GM19467 (cell line): Measurements from ENCODE around the gene HYAL1.
A peak's percentile ranks its signal among the peaks of the same experiment; 100 is the strongest.
"Not testable (repeated sequence)": the region's sequence is repeated elsewhere in the genome, so short reads cannot be mapped to it uniquely, and the experiment has no call there.

ENCODE experiments used
- ATAC-seq: cut with Tn5 transposase; IDR thresholded peaks from one replicate; pipeline ENCODE4 v1.9.1; 2021; ENCODE audit warnings: mild to moderate bottlenecking, moderate library complexity; ENCODE audit not compliant: unreplicated experiment

The HYAL1 gene

DNA sequence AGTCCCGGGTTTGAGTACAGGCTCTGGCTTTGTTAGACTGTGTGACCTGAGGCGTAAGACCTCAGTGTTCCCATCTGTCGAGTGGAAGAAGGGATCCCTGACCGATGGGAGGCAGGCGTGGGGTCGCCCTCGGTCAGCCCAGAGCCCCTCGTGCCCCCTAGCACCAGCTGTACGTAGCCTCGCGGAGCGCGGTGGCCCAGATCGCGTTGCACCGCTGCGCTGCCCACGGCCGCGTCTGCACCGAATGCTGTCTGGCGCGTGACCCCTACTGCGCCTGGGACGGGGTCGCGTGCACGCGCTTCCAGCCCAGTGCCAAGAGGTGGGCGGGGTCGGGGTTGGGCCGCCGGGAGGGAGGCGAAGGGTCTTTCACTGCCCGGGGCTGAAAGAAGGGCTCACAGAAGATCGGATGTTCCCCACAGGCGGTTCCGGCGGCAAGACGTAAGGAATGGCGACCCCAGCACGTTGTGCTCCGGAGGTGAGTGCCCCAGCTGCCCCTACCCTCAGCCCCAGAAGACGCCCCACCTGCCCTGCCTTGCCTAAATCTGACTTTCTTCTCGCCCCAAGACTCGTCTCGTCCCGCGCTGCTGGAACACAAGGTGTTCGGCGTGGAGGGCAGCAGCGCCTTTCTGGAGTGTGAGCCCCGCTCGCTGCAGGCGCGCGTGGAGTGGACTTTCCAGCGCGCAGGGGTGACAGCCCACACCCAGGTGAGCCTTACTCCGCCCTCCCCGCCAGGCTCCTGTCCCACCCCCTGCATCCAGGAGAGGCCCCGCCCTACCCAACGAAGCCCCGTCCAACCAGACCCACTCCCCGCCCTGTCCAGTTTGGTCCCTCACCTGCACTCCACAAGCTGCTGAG lies 28.0 kb downstream of the HYAL1 start:
- no peak for ATAC-seq

- ATAC-seq: no peak
These were observed 28.8 kb downstream of the HYAL1 start for GRCh38 chr3:50274371-50275104.

GRCh38 chr3:50273689-50274065 lies 29.7 kb downstream of the HYAL1 start:
- ATAC-seq: no peak

DNA sequence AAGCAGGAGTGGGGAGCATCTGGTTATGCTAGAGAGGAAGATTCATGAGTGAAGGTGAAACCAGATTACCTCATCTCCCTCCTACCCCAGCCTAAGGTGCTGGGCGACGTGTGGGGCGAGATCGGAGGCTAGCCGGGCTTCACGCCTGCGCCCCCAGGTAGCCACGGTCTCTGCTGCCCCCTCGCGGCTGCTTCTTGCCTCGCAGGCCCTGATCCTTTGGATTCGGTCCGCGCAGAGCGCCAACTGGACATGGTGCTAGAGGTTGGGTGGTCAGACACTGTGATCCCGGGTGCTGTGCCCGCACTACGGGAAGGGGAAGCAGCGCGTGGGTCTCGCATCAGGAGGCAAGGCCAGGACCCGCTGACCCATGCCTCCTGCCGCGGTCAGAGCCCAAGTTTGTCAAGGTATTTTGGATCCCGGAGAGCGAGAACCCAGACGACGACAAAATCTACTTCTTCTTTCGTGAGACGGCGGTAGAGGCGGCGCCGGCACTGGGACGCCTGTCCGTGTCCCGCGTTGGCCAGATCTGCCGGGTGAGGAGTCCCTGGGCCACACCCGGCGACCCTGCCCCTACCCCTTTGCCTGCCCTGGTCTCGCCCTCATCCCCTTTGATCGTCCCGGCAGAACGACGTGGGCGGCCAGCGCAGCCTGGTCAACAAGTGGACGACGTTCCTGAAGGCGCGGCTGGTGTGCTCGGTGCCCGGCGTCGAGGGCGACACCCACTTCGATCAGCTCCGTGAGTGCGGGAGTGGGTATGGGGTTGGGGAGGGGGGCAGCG lies 30.3 kb downstream of the HYAL1 start:
- peak; percentile 66 for ATAC-seq

- ATAC-seq: not testable (repeated sequence)
These were observed 30.9 kb downstream of the HYAL1 start for GRCh38 chr3:50272538-50272910.

DNA sequence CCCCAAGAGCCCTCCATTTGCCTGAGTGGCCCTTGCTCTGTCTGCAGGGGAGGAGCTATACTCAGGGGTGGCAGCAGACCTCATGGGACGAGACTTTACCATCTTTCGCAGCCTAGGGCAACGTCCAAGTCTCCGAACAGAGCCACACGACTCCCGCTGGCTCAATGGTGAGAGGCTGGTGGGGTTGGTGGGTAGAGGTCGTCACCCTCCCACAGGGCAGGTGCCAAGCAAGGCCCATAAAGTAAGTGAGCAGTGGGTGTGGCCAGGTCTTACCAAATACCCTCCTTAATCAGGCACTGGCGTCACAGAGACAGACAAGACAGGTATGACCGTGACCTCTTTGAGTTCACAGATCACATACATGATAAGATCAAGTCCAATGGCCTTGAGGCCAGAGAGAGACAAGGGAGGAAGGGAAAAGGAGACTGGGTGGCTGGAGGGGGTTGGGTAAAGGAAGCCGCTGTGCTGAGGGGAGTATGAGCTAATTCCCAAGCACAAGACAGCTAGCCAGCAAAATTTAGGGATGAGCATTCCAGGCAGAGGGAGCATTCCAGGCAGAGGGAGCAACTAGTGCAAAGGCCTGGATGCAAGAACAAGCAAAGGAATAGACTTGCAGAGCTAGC lies 31.9 kb downstream of the HYAL1 start:
- no peak for ATAC-seq

DNA sequence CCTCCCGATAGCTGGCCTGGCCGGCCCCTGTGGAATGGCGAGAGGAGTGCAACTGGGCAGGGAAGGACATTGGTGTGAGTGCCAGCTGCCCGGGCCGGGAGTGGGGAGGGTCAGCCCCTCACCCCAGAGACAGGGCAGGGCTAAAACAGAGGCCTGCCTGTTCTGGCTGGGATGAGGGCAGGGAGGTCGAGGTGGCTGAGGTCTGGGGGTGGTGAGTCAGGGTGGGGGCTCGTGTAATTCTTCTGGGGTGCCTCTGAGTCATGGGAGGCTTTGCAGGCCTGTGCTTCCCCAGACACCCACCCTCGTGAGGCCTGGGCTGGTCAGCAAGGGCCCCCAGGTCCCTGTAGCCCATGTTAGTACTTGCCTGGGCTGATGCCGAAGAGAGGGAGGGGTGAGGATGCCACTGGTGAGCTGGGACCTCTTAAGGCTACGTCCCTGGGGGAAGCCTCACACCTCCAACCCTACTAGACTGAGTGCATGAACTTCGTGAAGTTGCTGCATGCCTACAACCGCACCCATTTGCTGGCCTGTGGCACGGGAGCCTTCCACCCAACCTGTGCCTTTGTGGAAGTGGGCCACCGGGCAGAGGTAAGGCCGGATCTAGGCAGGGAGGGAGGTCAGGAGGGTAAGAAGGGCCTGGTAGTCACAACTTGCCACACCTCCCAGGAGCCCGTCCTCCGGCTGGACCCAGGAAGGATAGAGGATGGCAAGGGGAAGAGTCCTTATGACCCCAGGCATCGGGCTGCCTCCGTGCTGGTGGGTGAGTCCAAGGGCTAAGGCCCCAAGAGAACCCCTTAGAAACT lies 32.8 kb downstream of the HYAL1 start:
- ATAC-seq: no peak

DNA sequence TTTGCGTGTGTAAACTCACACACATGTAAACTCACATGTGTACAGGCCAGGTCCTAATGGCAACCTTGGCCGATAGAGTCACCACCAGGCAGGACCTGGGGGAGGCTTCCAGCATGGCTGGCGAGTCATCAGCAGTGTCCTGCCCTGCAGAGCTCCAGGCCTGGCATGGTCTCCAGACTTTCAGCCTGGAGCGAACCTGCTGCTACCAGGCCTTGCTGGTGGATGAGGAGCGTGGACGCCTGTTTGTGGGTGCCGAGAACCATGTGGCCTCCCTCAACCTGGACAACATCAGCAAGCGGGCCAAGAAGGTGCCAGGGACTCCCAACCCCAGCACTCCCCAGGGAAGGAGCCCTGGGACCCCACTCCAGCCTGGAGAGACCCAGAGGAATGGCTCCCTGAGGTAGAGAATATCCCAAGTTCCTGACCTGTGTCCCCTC lies 33.4 kb downstream of the HYAL1 start:
- no peak for ATAC-seq

- no peak for ATAC-seq
These were observed 33.9 kb downstream of the HYAL1 start for GRCh38 chr3:50269460-50269859.

- ATAC-seq: no peak
These were observed 34.5 kb downstream of the HYAL1 start, which contains the start of gene SEMA3B for GRCh38 chr3:50268703-50269451. TSS of gene SEMA3B (plus strand) at chr3:50269147. CDS start at chr3:50269241, 94 bp downstream.

DNA sequence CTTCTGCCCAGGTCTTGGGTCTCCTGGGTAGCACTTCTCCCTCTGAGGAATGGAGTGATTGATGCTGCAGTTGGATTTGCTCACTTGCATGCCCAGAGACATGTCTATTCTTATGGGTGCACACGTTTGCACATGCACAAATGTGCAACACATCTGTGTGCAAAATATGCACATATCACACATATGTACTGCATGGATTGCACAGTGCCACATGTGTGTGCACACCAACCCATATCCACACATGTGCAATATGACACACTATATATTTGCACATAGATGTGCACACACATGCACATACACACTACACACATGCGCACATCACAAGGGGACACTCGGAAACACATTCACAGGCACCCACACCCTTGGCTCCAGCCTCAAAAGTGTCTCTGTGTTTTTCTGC lies 35.1 kb downstream of the HYAL1 start:
- no peak for ATAC-seq

DNA sequence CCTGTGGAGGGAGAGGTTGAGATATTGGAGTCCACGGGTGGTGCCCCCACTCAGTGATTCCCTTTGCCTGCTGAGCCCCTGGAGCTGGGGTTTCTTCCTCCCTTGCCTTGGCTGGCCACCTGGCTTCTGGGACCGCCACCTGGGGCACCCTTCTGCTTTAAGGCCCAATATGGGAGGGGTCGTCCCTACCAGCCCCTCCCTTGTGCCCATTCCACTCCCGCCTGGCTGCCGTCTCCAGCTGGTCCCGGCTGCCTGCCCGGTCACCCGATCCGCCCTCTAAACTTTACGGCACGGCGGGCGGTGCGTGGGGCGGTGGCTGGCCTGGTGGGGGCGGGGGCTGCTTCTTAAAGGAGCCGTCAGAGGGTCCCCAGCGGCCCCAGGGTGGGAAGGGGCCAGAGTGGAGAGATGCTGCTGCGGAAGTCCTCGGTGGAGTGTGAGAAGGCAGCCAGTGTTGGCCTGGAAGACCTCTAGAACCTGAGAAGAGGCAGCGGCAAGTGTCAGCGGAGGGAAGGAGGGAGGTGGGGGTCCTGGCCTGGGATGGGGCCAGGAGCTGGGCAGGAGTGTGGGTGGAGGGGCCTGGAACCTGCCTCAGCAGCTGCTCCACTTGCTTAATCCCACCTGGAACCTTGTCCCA lies 36.0 kb downstream of the HYAL1 start:
- no peak for ATAC-seq

DNA sequence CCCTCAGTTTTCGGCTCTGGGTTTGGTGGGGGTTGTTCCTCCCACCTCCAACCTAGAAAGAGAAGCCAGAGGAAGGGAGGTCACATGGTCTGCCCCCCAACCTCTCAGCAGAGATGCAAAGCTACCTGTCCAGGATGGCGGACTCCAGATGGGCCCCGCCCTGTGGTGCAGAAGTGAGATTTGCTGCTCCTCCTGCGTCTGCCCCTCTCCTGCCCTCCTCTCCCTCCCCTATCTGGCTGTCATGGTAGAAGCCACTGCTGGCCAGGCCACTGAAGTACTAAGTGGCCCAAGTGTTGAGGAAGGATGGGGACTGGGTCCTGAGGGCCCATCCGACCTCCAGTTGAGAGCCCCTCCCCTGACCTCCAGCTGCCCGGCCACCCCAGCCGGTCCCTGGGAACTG lies 36.5 kb downstream of the HYAL1 start:
- ATAC-seq: no peak

DNA sequence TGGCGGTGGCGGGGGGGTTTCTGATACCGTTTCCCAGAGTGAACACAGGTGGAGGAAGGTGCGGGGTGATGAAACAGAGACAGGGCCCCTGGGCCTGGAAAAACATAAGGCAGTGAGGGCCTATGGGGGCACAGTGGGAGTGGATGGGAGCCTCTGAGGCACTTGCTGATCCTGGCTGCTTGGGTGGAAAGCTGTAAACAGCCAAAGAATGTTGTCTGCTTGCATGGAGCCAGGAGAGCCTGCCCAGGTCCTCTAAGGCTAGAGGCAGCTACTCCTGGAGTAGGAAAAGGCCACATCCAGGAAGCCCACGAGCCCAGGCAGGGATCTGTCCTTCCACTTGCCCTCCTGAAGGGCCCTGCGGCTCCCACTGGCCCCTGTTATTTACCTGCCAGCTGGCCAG lies 37.4 kb downstream of the HYAL1 start:
- no peak for ATAC-seq

- no peak for ATAC-seq
These were observed 37.8 kb downstream of the HYAL1 start for GRCh38 chr3:50265571-50265970.

GRCh38 chr3:50264964-50265485 lies 38.3 kb downstream of the HYAL1 start:
- ATAC-seq: no peak

GRCh38 chr3:50264383-50264963 lies 38.9 kb downstream of the HYAL1 start:
- ATAC-seq: no peak
